M059J (cell line): Measurements from ENCODE around the gene NMNAT3. TPM values are rescaled to one million over a fixed set of nuclear protein-coding genes. Genes with fewer than 3 reads are reported as not detected.

ENCODE experiments used
- DNase-seq: peaks from one replicate; pipeline ENCODE4 v3.0.0-alpha.2; 2012; ENCODE audit warnings: low read depth
- total RNA-seq: library from RNA; depleted of rRNA; stranded (reverse); fragments of >200 nt; shearing (Covaris generic); gene quantifications from 2 replicates; pipeline ENCODE4 v1.2.3, GENCODE V29; 2014

The NMNAT3 gene
- total RNA-seq, 1 experiment from 2014 or later, result 3.2 TPM

DNA sequence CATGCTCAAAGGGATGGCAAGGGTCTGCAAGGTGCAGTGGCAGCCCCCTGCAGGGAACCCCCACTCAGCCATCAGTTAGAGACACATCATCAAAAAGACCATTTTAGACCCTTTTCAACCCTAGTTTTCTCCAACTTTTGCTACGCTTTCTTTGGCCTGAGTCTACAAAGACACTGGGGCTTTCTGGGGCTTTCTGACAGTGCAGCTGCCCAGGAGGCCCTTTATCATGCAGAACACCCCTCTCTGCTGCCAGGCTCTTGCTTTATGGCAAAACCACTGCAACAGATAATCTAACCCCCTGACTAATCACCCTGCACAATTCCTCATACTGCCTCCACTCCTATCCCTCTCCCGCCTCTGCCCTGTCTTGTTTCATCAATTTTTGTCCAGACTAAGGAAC, 2.4 kb downstream of the NMNAT3 start:
- no peak for DNase-seq

- no peak for DNase-seq
Observed at GRCh38 chr3:139674571-139675260, 3.1 kb downstream of the NMNAT3 start.

GRCh38 chr3:139672884-139673283, 4.9 kb downstream of the NMNAT3 start:
- DNase-seq, result no peak

DNA sequence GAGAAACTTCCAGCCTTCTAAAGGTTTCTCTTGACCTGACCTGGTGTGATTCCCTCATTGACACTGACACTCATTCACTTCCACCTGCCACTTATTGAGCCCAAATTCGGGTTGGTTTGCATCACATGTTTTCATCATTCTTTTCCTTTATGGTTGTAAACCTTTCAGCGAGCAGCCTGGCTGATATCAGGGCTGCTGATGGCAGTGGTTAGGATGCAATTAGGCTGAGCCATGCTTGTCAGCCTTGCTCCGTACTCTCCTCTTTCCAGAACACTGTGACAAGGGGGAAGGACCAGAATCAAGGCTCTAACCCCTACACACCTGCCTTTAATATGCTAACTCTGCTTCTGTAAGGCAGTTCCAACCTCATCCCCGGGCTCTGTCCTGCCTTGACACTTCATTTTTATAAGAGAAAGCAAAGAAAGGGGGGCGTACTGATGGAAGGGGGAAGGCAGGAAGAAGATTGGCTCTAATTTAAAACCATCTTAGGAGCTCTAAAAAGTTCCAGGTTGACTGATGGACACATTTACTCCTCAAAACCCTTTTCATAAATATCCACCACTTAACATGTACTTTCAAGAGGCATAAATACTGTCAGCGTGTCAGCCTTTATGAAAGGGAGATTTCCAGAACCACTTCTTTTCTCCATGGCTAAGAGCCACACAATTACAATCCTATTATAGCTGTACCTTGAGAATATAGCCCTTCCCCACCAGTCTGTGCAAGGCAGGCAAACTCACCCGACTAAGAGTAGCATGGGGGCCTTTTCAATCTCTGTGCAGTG, 5.7 kb downstream of the NMNAT3 start:
- no peak for DNase-seq

GRCh38 chr3:139671107-139671506, 6.7 kb downstream of the NMNAT3 start:
- DNase-seq, result no peak

DNA sequence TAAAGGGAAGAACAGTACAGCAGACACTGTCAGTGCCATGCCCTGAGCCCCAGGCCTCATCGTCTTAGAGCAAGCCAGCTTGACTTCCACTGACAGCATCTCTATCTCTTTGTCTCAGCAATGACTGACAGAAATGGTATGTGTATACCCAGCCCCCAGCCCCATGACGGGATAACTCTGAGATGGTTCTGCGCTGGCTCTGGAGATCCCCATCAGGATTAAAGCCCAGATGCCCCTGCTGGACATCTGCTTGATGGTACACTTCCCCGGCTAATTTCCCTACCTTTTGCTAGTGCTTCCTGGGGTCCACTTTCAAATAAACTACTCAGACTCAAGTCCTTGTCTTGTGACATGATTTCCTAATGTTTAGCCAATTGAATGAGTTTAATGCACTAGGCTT, 7.6 kb downstream of the NMNAT3 start:
- DNase-seq, result no peak

GRCh38 chr3:139668332-139668731, 9.4 kb downstream of the NMNAT3 start:
- no peak for DNase-seq

GRCh38 chr3:139664958-139665357, 12.8 kb downstream of the NMNAT3 start:
- no peak for DNase-seq

- DNase-seq, result no peak
Observed at GRCh38 chr3:139660269-139660668, 17.5 kb downstream of the NMNAT3 start.

- DNase-seq, result no peak
Observed at GRCh38 chr3:139659511-139659910, 18.3 kb downstream of the NMNAT3 start.

DNA sequence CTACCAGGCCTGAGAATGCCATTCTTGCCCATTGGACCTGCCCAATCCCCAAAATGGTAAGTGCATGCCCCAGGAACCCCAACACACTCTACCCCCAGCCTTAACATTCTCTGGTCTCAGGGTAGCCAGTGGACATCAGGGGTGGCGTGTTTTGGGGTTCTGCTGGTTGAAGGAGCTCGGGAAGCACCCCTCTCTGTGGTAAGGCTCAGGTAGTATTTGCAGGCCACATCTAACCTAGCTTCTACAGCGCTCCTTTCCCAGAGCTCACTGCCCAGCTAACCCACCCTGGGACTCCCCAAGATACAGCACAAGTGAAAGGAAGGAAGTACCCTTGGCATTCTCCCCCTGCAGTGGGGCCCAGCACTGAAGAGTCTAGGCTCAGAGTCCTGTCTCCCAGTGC, 19.8 kb downstream of the NMNAT3 start:
- no peak for DNase-seq

GRCh38 chr3:139657434-139657833, 20.3 kb downstream of the NMNAT3 start:
- DNase-seq, result no peak

DNA sequence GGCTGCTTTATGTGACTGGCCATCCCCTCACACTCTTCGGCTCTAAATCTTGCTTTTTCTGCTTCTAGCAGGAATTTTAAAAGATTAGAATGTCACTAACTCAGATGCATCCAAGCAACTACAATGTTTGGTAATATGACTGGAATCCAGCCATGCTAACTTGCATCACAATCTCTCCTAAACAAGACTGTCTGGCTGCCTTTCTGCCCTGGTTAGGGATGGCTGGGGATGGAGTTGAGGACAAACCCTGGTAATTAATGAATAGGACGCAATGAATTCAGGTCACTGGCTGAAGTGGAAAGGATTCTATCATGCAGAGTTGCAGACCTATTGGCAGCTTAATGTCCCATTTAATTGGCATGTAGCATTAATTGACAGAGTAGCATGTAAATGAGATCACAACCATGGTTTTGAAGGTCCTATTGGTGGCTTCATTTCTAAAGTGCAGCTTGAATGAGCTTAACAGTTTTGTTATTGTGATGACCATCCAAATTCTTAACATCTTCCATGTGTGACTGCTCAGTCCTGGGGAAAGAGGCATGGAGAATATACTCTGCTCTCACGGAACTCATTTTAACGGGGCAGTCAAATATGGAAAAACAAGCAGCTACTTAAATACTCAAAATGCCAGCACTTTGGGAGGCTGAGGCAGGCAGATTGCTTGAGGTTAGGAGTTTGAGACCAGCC, 21.7 kb downstream of the NMNAT3 start:
- no peak for DNase-seq

DNA sequence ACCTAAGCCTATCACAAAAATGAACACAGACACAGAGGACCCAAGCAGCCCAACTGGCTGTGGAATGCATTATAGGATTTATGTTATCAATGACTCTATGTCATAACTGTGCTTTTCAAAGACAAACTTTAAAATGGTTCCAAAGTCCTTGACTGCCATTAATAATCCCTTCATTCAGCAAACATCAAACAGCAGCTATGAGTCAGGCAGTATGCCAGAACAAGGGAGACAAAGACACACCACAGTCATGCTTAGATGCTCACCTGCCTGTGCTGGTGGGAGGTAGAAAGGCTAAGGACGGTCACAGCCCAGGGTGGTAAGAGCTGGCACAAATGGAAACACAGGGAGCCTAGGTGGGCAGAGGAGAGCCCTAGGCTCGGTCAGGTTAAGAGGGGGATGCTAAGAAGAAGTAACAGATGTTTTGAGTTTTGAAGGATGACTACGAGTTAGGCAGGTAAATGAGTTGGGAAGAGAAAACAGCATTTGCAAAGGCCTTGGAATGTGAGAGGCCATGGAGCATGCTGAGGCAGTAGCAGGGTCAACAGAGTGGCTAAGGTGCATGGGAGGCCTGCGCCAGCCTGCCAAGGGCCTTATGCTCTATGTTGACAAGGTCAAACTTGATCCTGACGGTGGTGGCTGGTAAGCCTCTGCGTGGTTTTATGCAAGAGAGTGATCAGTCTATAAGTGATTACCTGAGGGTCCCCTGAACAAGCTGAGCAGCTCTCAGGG, 23.0 kb downstream of the NMNAT3 start:
- no peak for DNase-seq

GRCh38 chr3:139653582-139653981, 24.2 kb downstream of the NMNAT3 start:
- DNase-seq, result no peak

DNA sequence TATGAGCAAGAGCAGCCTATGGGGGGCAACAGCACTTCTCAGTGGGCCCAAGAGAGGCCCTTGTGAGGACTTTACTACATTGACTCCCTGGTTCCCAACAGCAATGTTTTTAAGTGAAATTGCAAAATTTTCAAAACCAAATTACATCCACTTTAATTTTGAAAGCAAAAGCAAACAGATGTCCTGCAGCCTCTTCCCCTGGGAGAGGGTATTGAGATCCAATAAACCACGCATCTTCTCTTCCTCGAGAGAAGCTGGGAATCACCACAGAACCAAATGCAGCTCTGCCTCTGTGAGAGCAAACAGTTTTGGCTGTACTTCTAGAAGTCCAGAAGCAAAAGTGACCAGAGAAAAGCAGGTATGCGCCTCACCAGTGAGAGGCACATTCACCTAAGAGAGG, 25.2 kb downstream of the NMNAT3 start:
- no peak for DNase-seq

GRCh38 chr3:139647866-139648435, 29.8 kb downstream of the NMNAT3 start:
- DNase-seq, result no peak

GRCh38 chr3:139646512-139646911, 31.3 kb downstream of the NMNAT3 start:
- DNase-seq, result no peak

DNA sequence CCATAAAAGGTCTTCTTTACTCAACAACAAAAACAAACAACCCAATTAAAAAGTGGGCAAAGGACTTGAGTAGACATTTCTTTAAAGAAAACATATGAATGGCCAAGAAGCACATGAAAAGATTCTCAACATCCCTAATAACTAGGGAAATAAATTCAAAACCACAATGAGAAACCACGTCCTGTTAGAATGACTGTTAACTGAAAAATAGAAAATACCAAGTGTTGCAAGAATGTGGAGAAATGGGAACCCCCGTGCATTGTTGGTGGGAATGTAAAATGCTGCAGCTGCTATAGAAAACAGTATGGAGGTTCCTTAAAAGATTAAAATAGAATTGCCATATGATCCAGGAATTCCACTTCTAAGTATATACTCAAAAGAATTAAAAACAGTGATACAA, 34.8 kb downstream of the NMNAT3 start:
- peak; percentile 12 for DNase-seq

GRCh38 chr3:139640456-139640855, 37.3 kb downstream of the NMNAT3 start:
- DNase-seq, result no peak

GRCh38 chr3:139639662-139640061, 38.1 kb downstream of the NMNAT3 start:
- DNase-seq, result no peak

- no peak for DNase-seq
Observed at GRCh38 chr3:139638518-139638917, 39.3 kb downstream of the NMNAT3 start.
